Endometrial microvascular endothelial cells (primary cell): ENCODE results near the gene FPGS. TPM values are rescaled to one million over a fixed set of nuclear protein-coding genes. Genes with fewer than 3 reads are reported as not detected.
"Not testable (repeated sequence)": the region's sequence is repeated elsewhere in the genome, so short reads cannot be mapped to it uniquely, and the experiment has no call there.

ENCODE experiments used
- in situ Hi-C: cut with HindIII; loops from 2 replicates; pipeline ENCODE4 v1.10.0; 2017; ENCODE audit warnings: low sequenced_read_pairs, low pct_unique_long_range_greater_than_20kb; ENCODE audit errors: inconsistent ontology term
- total RNA-seq: library from RNA; depleted of rRNA; stranded (reverse); fragments of >200 nt; gene quantifications from one replicate; pipeline ENCODE4 v1.2.3, GENCODE V29; 2015; ENCODE audit errors: inconsistent ontology term

Gene FPGS
- total RNA-seq, 1 donor from 2014 or later: 52.2 TPM

DNA sequence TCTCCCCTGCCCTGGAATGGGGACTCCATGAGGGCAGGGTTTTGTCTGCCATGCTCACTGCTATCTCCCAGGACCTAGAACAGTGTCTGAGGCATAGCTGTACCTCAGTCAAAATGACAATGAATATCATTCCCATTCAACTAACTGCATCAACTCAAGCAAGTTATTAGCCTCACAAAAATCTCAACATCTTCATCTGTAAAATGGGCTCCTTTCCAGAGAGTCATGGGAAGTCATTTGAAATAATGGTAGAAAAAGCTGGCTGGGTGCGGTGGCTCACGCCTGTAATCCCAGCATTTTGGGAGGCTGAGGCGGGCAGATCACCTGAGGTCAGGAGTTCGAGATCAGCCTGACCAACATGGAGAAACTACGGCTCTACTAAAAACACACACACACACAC is 33.6 kb upstream of the FPGS start:
- in situ Hi-C loops: loop anchor here (25.0 kb wide), 2 partner anchors 93 to 168 kb away; partner anchors contain the start of genes DPM2, ENG and PIP5KL1

DNA sequence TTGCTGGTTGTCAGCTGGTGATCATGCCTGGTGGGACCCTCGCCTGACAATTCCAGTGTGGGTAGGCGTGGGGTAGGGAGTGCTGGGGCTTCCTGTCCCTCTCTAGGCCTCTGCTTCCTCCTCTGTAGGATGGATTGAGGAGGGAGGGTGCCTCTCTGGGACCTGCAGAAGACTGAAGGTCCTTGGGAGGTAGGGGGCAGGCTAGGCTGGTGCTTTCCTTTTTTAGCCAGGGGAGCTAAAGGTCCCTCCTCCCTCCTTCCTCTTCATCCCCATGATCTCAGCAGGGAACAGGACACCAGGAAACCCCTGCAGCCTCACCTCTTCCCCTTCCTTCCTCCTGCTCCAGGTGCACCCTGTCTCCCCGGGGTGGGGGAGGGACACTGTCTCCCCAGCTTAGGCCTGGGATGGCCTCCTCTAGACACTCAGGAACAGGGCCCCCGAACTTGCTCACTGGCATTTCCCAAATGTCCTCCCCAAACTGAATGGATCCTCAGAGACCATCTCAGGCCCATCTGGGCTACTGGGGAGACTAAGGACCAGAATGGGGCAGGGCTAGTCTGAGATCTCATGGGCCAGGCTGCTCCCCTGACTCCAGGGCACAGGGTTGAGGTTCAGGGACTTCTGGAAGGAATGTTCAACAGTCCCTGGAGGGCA is 32.6 kb upstream of the FPGS start:
- in situ Hi-C loops: loop anchor here (25.0 kb wide), 2 partner anchors 92 to 167 kb away; partner anchors contain the start of genes DPM2, ENG and PIP5KL1

- in situ Hi-C loops: loop anchor here (25.0 kb wide), 2 partner anchors 92 to 167 kb away; partner anchors contain the start of genes DPM2, ENG and PIP5KL1
Measured at GRCh38 chr9:127770583-127770904, 32.1 kb upstream of the FPGS start.

GRCh38 chr9:127770905-127771569 is 31.6 kb upstream of the FPGS start:
- in situ Hi-C loops: loop anchor here (25.0 kb wide), 2 partner anchors 91 to 166 kb away; partner anchors contain the start of genes DPM2, ENG and PIP5KL1

DNA sequence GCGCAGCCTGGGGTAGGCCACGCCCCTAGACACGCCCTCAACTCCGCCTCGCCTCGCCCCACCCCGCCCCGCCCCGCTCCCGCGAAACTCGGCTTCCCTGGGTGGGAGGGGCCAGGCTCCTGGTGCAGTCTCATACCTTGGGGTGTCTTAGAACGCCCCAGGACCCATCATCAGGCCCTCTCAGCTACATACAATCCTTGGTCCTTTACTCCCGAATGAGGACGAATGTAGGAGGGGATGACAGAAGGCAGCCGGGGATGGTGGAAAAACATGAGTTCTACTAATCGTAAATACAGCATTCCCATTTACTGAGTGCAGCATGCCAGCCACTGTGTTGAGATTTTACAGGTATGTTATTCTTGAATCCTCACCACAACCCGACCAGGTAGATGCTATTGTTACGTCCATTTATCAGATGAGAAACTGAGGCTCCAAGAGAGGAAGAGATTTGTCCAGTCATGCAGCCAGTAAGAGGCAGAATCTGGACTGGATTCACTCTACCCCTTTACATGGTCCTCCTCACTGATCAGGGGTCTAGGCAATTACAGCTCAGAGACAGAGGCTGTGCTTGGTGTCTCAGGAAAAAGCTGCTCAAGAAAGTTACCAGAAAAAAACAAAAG is 31.0 kb upstream of the FPGS start:
- in situ Hi-C loops: loop anchor here (25.0 kb wide), 2 partner anchors 91 to 166 kb away; partner anchors contain the start of genes DPM2, ENG and PIP5KL1

DNA sequence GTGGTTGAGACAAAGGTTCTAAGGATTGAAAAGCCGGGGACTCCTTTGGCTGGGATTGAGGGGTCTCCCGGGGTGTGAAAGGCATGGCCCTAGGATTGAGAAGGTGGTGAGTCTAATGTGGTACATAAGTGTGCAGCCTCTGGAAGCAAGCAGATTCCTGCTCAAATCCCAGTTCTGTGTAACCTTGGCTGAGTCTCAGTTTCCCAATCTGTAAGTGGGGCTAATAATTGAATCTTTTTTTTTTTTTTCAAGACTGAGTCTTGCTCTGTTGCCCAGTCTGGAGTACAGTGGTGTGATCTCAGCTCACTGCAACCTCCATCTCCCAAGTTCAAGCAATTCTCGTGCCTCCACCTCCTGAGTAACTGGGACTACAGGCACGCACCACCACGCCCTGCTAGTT is 30.1 kb upstream of the FPGS start:
- in situ Hi-C loops: loop anchor here (25.0 kb wide), 2 partner anchors 90 to 165 kb away; partner anchors contain the start of genes DPM2, ENG and PIP5KL1

DNA sequence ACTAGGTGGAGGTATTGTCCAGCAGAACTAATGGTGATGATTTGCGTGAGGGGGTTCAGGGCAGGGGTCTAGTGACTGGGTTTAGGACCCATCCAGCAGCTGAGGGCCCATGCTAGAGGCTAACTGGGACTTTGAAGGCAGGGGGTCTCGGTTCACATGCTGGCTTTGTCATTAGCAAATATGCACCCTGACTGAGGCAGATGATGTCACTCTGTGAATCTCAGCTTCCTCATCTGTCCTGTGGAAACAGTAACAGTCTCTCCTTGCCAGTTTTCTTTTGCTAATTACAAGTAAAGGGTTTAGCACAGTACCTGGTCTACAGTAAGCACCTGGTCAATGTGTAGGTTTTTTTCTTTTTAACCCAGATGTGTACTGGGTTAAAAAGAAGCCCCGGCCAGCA is 29.4 kb upstream of the FPGS start:
- in situ Hi-C loops: loop anchor here (25.0 kb wide), 2 partner anchors 89 to 164 kb away; partner anchors contain the start of genes DPM2, ENG and PIP5KL1

DNA sequence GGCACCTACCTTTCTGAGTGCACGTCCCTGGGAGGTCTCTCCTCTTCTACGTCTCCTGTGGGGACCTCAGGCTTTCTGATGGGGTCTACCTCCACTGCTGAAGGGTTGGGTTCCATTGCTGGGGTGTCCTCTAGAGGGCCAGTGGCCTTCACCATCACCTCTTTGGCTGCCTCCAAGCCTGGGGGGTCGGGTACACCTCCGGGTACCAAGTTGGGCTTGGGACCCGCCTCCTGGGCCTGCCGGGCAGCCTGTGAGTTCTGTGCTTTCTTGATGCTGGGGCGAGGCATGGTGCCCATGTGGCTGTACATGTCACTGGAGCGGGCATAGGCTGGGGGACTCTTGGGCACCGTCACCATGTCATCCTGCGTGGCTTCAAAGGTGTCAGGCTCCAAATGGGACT is 28.7 kb upstream of the FPGS start:
- in situ Hi-C loops: loop anchor here (25.0 kb wide), 2 partner anchors 88 to 163 kb away; partner anchors contain the start of genes DPM2, ENG and PIP5KL1

GRCh38 chr9:127776195-127776923 is 26.3 kb upstream of the FPGS start:
- in situ Hi-C loops: no loop called here

DNA sequence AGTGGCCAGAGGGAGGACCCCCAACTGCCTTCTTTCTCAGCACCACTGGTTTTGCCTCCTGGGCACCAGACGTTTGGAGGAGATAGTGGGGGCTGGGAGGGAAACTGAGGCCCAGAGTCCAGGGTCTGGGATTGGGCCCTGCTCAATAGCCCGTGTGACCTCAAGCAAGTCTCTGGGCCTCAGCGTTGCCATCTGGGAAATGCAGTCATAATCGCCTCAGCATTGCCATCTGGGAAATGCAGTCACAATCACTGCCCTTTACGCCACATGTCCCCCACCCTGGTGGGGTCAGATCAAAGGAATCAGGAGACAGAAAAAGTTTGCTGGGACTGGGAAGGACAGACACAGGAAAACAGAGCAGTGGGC is 25.8 kb upstream of the FPGS start:
- in situ Hi-C loops: no loop called here

- in situ Hi-C loops: no loop called here
Measured at GRCh38 chr9:127777368-127777980, 25.2 kb upstream of the FPGS start.

GRCh38 chr9:127778280-127779135 is 24.2 kb upstream of the FPGS start, which contains the start of gene SH2D3C:
TSS of gene SH2D3C (minus strand) at chr9:127778666. CDS start at chr9:127778627, 39 bp downstream.
- in situ Hi-C loops: no loop called here

- in situ Hi-C loops: no loop called here
Measured at GRCh38 chr9:127779136-127779981, 23.3 kb upstream of the FPGS start.

- in situ Hi-C loops: no loop called here
Measured at GRCh38 chr9:127780126-127780885, 22.4 kb upstream of the FPGS start.

GRCh38 chr9:127780909-127781308 is 21.8 kb upstream of the FPGS start:
- in situ Hi-C loops: not testable (repeated sequence)

- in situ Hi-C loops: no loop called here
Measured at GRCh38 chr9:127781806-127782205, 20.9 kb upstream of the FPGS start.
